SK-N-DZ (cell line): ENCODE results near the gene NQO2.
"Not testable (repeated sequence)": the region's sequence is repeated elsewhere in the genome, so short reads cannot be mapped to it uniquely, and the experiment has no call there.

Source experiments
- DNase-seq: peaks from one replicate; pipeline ENCODE4 v3.0.0-alpha.2; 2015; ENCODE audit warnings: low spot score

The NQO2 gene

DNA sequence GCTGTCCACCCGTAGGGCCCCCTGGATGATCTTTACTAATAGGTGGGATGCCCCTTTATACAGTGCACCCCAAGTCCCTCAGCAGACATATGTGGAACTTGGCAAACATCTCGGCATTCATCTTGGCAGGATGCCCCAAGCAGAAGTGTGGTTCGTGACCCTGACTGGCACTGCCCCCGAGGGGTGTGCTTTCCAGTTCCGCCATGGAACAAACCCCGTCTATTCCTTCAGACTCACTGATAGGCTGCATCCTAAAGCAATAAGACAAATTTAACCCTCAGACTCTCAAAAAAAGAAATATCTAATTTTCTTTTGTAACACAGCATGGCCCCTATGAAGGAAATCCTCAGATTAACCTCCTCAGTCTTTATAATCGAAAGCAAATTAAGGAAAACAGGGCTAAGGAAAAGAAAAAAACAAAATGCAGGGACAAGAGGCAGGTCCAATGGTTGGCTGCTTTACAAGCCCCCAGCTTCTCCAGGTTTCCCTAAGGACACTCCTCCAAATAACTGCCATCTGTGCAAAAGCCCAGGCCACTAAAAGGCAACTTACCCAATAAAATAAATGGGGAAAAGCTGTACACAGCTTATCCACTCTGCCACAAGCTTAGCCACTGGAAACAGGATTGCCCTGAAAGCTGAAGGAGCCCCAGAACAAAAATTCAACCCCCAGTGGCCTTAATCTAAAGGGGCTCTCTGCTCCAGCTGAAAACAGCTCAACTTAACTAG, 38.1 kb downstream of the NQO2 start:
- DNase-seq = no peak

DNA sequence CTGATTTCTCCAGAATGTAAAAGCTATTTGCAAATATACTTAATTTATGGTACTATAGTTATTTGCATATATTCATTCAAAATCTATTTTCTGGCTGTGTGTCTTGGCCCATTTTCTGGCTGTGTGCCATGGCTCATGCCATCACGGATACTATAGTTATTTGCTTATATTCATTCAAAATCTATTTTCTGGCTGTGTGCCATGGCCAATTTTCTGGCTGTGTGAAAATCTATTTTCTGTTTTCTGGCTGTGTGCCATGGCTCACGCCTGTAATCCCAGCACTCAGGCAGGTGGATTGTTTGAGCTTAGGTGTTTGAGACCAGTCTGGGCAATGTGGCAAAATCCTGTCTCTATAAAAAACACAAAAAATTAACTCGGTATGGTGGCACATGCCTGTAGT, 39.7 kb downstream of the NQO2 start:
- DNase-seq = no peak

DNA sequence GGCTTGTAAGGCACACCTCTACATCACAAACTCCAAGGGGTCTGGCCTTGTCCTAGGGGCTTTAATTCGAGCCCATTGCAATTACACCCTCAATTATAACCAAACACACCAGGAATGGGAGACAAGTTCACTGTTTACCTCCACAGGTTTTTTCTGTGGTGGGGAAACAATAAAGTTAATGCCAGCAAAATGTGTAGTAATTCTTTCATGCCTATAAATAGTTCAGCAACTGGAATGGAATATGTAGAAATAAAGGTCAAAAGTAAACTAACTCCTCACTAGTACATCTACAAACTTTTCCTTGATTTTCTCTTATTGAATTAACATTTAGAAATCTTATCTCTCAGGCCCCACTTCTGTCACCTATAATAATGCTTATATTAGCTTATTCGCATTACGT, 41.5 kb downstream of the NQO2 start:
- no peak for DNase-seq

DNA sequence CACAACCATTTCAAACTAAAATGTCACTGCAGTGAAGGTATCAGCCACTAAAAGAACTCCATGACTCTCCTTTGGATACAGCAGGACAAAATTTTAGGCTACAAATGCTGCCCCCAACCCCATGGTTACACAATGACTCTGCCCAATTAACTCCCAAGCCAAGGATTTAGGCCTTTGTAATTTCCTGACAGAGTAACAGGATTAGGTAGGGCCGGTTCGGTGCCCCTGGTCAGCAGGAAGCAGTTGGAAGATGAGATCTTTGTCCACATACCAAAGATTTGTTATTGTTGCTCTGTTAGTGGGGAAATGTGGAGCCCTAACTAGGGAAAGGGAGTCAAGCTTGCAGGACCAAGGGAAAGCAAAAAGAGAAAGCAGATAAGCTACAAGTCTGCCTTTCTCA, 41.9 kb downstream of the NQO2 start:
- no peak for DNase-seq

DNA sequence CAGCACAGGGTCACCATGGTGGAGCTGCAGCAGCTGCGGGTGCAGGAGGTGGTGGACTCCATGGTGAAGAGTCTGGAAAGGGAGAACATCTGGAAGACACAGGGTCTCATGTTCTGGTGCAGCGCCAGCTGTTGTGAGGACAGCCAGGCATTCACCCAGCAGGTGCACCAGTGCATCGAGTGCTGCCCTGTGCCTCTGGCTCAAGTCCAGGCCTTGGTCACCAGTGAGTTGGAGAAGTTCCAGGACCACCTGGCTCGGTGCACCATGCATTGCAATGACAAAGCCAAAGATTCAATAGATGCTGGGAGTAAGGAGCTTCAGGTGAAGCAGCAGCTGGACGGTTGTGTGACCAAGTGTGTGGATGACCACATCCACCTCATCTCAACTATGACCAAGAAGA, 45.7 kb downstream of the NQO2 start:
- no peak for DNase-seq

DNA sequence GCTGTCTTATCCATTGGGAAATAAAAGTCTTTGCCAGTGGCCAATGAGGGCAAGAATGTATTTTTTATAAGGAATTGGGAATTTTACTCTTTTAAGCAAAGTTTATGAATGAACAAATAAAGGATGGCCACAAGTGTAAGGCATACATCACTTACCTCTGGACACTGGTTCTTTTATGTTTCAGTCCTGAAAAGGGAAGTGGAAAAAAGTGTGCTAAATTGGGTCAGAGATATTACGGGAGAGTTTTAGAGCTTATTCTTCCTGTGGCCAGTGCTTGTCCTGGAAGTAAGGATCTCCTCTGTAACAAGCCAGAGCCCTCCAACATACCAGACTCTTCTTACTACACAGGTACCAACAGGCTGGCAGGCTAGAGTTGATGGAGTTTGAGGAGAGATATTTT, 46.1 kb downstream of the NQO2 start:
- no peak for DNase-seq

DNA sequence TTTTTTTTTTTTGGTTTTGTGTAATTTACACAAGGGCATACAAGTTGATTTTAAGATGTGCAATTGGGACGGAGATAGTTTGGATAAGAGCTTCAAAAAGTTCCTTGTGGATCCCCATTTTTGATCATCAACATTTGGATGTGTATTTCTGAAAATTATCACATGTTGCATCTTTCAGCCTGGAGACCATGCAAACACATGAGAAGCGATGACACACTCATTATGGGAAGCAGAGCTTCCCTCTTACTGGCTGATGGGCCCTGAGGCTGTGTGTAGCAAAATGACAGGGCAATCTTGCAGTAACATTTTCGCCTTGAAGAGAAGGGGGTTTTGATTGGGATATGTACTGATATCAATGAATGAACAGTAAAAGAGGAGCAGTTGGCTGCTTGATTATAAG, 46.6 kb downstream of the NQO2 start:
- DNase-seq = no peak

DNA sequence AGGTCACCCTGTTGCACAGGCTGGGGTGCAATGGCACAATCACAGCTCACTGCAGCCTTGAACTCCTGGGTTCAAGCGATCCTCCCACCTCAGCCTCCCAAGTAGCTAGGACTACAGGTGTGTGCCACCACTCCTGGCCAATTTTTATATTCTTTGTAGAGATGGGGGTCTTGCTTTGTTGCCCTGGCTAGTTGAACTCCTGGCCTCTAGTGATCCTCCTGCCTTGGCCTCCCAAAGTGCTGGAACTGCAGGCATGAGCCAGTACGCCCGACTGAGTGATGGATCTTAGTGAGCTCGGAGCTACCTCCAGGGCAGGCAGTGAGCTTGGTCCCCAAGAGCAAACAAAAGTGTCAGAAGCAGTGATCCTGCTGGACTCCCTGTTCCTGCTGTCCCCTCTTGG, 48.3 kb downstream of the NQO2 start:
- DNase-seq = not testable (repeated sequence)

DNA sequence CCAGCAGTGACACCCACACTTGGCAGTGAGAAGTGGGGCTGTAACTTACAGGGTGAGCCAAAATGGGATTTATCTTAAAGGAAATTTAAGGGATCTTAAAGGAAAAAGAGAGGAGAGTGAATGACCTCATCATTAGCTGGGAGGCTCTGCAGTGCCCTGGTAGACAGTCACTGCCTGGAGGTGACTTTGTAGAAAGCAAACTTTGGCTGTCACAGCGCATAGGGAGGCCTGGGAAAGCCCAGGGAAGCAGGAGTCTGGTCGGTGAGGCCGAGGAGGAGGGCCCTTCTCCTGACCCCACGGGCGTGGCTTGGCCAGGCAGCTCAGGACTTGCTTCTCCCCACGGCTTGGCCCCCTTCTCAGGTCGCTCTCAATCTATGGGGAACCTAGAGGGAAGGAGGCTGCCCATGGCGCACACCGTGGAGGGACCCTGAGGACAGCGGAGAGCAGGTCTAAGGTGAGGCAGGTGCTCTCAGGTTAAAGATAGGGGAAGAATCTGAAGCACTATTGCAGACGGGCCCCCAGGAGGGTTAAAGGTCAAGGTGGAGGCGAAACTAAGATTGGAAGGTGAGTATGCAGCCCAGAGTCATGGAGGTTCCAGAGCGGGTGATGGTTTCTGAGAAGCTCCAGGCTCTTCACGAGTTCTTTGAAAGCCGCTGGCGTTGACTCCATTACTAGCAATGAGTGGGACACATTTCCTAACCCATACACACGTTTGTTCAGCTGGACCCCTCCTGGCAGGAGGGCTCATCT, 53.0 kb downstream of the NQO2 start:
- no peak for DNase-seq

DNA sequence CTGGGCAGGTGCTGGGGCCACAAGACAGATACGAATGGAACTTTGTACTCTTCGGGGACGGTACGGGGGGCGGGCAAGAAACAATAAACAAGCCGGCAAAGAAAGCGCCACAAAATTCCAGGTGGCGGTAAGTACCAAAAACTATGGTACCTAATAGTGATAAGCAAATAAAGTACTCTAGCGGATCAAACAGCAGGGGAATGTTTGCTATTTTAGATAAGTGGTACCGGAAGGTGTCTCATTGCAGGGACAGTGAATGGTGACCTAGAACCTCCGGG, 53.5 kb downstream of the NQO2 start:
- DNase-seq = no peak

DNA sequence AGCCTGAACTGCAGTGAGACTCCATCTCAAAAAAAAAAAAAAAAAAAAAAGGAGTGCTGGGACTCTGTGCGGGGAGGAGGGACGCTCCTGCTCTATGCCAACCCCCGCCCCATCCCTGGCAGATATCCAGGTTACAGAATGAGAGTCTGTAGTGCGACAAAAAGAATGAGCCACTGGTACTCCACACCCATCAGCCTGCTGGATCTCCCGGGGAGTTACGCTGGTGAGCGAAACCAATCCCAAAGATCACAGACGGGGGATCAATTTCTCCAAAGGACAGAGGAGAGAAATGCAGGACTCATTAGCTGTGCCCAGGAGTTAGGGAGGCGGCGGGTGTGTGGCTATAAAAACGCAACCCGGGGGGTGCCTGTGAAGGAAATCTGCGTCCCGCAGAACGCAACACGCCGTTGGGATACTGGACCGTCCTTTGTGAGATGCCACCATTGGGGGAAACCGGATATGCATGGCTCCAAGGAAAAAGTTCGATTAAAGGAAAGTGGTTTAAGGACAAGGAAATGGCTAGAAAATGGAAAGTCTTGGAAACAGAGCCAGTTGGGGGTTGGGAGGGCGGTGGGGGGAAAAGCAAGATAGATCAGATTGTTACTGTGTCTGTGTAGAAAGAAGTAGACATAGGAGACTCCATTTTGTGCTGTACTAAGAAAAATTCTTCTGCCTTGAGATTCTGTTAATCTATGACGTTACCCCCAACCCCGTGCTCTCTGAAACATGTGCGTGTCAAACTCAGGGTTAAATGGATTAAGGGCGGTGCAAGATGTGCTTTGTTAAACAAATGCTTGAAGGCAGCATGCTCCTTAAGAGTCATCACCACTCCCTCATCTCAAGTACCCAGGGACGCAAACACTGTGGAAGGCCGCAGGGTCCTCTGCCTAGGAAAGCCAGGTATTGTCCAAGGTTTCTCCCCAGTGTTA, 54.8 kb downstream of the NQO2 start:
- DNase-seq = not testable (repeated sequence)

DNA sequence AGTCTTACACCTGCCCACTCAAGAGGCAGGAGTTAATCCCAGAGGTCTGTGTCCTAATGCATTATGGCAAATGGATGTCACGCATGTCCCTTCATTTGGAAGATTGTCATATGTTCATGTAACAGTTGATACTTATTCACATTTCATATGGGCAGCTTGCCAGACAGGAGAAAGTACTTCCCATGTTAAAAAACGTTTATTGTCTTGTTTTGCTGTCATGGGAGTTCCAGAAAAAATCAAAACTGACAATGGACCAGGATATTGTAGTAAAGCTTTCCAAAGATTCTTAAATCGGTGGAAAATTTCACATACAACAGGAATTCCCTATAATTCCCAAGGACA, 55.4 kb downstream of the NQO2 start:
- DNase-seq = not testable (repeated sequence)

DNA sequence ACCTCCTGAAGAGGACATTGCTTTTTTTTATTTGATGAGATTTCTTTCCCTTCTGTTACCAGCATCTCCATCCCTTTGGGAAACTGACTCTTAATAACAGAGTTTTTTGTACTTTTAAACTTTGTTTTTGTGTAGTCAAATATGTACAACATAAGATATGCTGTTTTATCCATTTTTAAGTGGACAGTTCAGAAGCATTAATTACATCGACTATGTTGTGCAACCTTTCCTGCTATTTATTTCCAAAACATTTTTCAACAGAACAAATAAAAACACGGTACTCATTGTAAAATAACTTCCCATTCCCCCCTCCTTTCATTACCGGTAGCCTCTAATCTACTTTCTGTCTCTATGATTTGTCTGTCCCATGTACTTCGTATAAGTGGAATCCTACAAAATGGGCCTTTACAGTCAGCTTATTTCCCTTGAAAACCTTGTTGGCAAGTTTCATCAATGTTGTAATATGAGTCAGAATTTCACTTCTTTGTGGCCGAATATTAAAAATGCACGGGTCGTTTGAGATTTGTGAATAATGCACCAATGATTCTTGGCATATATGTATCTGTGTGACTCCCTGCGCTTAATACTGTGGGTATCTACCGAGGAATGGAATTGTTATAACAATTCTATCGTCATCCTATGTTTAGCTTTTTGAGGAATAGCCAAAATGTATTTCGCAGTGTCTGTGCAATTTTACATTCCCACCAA, 57.5 kb downstream of the NQO2 start:
- no peak for DNase-seq

DNA sequence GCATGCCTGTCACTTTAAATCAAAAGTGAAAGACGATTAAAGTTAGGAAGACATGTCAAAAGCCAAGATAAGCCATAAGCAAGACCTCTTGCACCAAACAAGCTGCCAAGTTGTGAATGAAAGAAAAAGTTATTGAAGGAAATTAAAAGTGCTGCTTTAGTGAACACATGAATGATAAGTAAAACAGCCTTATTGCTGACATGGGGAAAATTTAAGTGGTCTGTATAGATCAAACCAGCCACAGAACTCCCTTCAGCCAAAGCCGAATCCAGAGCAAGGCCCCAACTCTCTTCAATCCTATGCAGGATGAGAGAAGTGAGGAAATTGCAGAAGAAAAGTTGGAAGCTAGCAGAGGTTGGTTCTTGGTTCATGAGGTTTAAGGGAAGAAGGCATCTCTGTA, 59.3 kb downstream of the NQO2 start:
- DNase-seq = no peak

DNA sequence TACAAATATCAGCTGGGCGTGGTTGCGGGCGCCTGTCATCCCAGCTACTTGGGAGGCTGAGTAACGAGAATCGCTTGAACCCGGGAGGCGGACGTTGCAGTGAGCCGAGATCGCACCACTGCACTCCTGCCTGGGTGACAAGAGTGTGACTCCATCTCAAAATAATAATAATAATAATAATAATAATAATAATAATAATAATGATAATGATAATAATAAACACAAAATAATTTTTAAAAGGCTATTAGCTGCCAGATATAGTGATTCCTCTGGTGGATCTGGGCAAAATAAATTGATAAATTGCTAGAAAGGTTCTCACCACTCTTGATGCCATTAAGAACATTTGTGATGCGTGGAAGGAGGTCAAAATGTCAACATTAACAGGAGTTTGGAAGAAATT, 60.4 kb downstream of the NQO2 start:
- not testable (repeated sequence) for DNase-seq

DNA sequence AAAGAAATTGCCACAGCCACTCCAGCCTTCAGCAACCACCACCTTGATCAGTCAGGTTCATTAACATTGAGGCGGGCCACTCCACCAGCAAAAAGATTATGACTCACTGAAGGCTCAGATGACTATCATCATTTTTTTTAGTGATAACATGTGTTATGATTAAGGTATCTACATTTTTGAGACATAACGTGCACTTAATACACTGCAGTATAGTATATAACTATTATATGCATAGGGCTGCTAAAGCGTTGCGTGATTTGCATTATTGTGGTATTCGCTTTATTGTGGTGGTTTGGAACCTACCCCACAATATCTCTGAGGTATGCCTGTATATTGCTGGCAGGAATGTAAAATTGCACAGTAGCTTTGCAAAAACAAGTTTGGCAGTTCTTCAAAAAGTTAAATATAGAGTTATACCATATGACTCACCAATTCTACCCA, 61.8 kb downstream of the NQO2 start:
- no peak for DNase-seq

DNA sequence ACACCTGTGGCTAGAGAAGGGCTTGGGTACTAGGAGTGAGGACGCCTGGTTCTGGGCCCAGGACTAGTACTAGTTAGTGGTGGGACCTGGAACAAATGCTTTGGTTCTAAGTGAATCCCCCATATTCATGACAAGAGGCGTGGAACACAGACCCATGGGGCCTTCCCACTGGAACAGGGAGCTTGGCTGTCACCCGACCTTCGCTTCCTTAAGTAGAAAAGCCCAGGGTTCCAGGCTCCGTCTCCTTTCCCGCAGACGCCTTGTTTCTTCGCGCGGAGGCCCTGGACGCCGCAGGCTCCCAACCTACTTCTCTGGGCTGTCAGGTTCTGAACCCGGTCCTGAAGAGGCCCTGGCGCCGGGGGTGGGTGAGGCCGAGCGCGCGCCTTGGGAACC, 63.6 kb downstream of the NQO2 start:
- not testable (repeated sequence) for DNase-seq

DNA sequence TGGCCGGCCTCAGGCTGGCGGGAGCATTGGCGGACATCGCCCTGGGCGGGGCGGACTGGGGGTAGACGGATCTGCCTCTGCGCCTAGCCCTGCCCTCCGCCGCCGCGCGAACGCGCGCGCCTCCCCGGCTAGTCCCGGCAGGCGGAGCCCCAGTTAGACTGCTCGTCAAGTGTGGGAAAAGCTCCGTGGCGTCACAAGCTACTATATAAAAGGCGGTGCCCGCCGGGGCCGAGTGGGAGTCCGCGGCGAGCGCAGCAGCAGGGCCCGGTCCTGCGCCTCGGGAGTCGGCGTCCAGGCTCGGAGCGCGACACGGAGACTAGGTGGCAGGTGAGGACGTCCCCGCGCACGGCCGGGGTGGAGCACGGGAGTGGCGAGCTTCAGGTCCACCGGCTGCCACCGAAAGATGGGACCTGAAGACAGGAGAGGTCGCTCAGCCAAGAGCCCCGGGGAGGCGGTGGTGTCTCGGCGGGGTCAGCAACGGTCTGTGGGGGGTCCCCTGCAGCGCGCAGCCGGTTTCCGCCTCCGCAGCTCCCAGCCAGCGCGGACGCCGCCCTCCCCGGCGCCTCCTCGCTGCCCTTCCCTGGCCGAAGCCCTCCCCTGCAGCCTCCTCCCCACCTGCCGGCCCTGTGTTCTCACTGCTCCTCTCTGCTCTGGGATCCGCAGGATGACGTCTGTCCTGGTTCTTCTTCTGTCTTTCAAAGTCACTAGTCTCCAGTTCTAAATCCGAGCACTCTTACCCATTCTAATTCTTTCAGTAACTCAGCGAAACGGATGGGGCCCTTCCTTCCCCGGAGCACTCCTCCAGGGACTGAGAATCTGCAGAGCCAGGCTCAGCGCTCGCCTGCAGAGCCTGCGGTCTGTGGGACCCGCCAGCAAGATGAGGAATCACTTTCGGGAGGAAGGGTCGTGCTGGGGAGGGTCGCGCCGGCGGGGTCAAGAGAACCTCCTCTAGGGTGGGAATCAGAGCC, 64.3 kb downstream of the NQO2 start:
- DNase-seq = peak; percentile 74

DNA sequence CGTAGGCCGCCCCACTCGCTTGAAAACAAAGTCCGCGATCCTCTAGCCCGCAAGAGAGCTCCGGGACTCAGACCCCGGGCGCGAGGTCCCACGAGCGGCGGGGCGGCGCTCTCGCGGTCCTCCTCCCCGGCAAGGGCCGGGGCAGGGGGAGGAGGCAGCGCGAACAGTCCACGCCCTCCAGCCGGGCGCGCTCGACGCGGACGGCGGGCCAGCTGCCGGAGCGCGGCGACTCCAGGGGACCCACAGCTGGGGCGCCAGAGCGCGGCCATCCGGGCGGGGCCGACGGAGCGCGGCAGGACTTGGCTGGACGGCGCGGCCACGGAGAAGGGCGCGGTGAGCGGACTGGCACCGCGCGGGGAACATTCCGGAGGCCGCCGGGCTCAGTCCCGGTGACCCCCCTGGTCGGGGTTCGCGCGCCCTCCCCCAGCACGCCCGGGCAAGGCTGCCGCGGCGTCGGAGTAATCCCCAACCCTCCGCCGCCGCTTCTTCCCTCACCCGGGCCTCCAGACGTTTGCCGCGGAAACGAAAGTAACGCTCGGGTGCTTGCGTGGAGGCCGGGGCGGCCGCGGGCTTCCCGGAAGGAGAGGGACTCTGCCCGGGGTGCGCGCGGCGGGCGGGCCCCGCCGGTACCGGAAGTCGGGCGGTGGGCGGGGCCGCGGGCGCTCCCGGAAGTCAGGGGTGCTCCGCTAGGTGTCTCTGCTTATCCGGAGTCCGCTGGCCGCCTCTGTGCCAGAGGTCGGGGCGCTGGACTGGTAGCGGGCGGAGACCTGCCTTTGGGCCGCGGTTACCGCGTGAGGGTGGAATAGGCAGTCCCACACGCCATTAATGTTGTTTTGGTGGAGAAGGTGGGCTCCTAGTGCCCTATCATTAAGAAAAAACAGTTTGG, 68.9 kb downstream of the NQO2 start, which contains the start of gene RIPK1:
TSS of gene RIPK1 (plus strand) at position 166 of the 886 bp plus-strand sequence. CDS start 8,330 bp downstream, outside the sequence.
- DNase-seq = peak; percentile 89
